ENCODE measurements around the gene ZNF480. TPM values are rescaled to one million over a fixed set of nuclear protein-coding genes. Genes with fewer than 3 reads are reported as not detected.

Gene ZNF480
- 6.8 to 20.4 TPM (median 16.3 TPM) in 5 replicates for total RNA-seq (2022; extraction: Qiagen RNA extraction; ENCODE audit: low read depth)

DNA sequence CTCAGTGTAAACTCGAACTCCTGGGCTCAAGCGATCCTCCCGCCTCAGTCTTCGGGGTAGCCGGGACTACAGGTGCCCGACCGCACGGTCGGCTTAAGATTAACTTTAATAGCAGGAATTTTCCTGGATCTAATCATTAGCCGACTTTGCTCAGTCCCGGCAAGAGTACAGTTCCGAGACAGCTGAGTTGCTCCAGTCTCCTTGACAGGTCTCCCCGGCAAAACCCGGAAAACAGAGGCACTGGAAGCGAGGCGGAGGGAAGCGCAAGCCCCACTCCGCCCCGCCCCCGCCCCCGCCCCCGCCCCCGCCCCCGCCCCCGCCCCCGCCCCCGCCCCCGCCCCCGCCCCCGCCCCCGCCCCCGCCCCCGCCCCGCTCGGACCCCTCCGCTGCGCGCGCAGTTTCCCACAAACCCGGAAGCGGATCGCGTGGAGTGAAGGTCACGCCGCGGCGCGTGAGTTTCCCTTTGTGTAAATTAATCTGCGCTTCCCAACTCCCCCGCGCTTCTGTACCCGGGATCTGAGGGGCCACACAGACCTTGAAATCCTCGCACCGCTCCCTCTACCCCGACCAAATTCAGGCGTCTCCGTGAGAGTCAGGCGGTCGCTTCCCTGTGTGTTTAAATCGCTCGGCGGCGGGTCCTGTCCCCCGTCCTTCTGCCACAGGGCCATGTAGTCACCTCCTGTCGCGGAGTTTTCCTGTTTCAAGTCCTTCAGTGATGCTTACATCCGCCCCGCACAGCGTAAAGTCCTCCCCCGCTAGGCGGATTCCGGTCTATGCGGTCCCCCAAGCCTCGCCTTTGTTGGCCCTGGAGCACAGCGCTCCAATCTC, at the start of gene ZNF480:
Gene ZNF480 (plus strand): TSS at position 397 of the 828 bp plus-strand sequence. CDS start 3,244 bp downstream, outside the sequence.

GRCh38 chr19:52269338-52270261, 27.4 kb upstream of the ZNF480 start, which contains the start of gene ZNF766:
TSS of gene ZNF766 (plus strand) at chr19:52269587. CDS start at chr19:52269614, 27 bp downstream.

GRCh38 chr19:52336117-52336790, 39.3 kb downstream of the ZNF480 start, which contains the start of gene ZNF610:
TSS of gene ZNF610 (plus strand) at chr19:52336243. CDS start at chr19:52349173, 12,930 bp downstream.

DNA sequence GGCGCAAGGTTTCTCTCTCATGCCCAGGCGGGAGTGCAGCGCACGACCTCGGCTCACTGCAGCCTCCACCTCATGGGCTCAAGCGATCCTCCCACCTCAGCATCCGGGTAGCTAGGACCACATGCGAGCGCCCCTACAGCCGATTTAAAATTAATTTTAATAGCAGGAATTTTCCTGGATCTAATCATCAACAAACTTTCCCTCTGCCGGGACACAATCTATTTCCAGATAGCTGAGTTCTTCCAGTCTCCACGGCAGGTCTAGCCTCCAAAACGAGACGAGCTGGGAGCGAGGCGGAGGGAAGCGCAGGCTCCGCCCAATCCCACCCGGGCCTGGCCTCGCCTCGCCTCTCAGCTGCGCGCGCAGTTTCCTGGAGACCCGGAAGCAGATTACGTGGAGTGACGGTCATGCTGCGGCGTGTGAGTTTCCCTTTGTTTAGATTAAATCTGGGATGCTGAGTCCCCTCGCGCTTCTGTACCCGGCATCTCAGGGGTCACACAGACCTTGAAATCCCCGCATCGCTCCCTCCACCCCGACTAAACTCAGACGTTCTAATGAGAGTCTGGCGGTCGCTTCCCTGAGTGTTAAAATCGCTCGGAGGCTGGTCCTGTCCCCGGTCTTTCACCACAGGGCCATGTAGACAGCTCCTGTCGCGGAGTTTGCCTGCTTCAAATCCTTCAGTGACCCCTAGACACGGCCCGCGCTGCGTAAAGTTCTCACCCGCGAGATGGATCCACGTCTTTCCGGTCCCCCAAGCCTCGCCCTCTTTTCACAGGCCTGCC, 72.8 kb downstream of the ZNF480 start, which contains the start of gene ZNF880:
Gene ZNF880 (plus strand): TSS at position 365 of the 782 bp plus-strand sequence. CDS start 43 bp downstream, at position 408.

Other genes with a start within 250 kb of the ZNF480 start
- 0.84 to 1.9 TPM (median 1.8 TPM) in 5 replicates for gene ZNF432, start 248.3 kb upstream of the ZNF480 start, total RNA-seq (2022; extraction: Qiagen RNA extraction; ENCODE audit: low read depth)
- 1.5 to 2.0 TPM (median 1.8 TPM) in 5 replicates for gene ZNF841, start 201.4 kb upstream of the ZNF480 start, total RNA-seq (2022; extraction: Qiagen RNA extraction; ENCODE audit: low read depth)
- 0.45 to 1.2 TPM (median 0.82 TPM) in 5 replicates for gene ZNF616, start 157.2 kb upstream of the ZNF480 start, total RNA-seq (2022; extraction: Qiagen RNA extraction; ENCODE audit: low read depth)
- 0.26 to 1.1 TPM (median 0.93 TPM) in 5 replicates for gene ZNF836, start 125.5 kb upstream of the ZNF480 start, total RNA-seq (2022; extraction: Qiagen RNA extraction; ENCODE audit: low read depth)
- 184 to 327 TPM (median 302 TPM) in 5 replicates for gene PPP2R1A, start 107.1 kb upstream of the ZNF480 start, total RNA-seq (2022; extraction: Qiagen RNA extraction; ENCODE audit: low read depth)
- gene ZNF766, start 27.6 kb upstream of the ZNF480 start, total RNA-seq (2022; extraction: Qiagen RNA extraction; ENCODE audit: low read depth) = 5.3 to 13.6 TPM (median 9.6 TPM) in 5 replicates
- gene ZNF610, start 39.1 kb downstream of the ZNF480 start, total RNA-seq (2022; extraction: Qiagen RNA extraction; ENCODE audit: low read depth) = 0.06 TPM in 1 of 5 replicates, not detected in the others
- gene ZNF880, start 72.8 kb downstream of the ZNF480 start, total RNA-seq (2022; extraction: Qiagen RNA extraction; ENCODE audit: low read depth) = 0.74 to 1.3 TPM (median 1.1 TPM) in 5 replicates
- gene ZNF528, start 100.7 kb downstream of the ZNF480 start, total RNA-seq (2022; extraction: Qiagen RNA extraction; ENCODE audit: low read depth) = 0.10 TPM in 1 of 5 replicates, not detected in the others
- gene ZNF534, start 132.0 kb downstream of the ZNF480 start, total RNA-seq (2022; extraction: Qiagen RNA extraction; ENCODE audit: low read depth) = not detected in 5 replicates
- gene ZNF578, start 156.4 kb downstream of the ZNF480 start, total RNA-seq (2022; extraction: Qiagen RNA extraction; ENCODE audit: low read depth) = not detected in 5 replicates
- 0.03 to 0.13 TPM (median 0.08 TPM) in 4 of 5 replicates, not detected in the other for gene ZNF808, start 230.5 kb downstream of the ZNF480 start, total RNA-seq (2022; extraction: Qiagen RNA extraction; ENCODE audit: low read depth)

Measured in A549 treated with RU486 at 1 μM for 4 hours (cell line).